IMR-90 (cell line): ENCODE data around the gene TRIO. TPM values are rescaled to one million over a fixed set of nuclear protein-coding genes. Genes with fewer than 3 reads are reported as not detected.

Source experiments
- ATAC-seq: fragments of 200-7000 bp; cut with Tn5 transposase; 2 replicates; pipeline ENCODE4 v1.9.1; 2020; ENCODE audit warnings: low read depth, mild to moderate bottlenecking, moderate library complexity
- BruUV-seq: library from RNA; stranded (reverse); fragments of 400-500 nt; replicated peaks from 2 replicates; lab custom pipeline; 2021; lab: Mats Ljungman, UMichigan
- CTCF ChIA-PET: fragments of 300-600 bp; formaldehyde crosslinking; extraction: SDS; loops from one replicate; lab custom pipeline; 2021; ENCODE audit warnings: antibody characterized with exemption; lab: Yijun Ruan, JAX
- POLR2A ChIA-PET: fragments of 300-600 bp; sonication (Branson Sonifier 250); formaldehyde crosslinking; loops from one replicate; lab custom pipeline; 2022; ENCODE audit warnings: antibody characterized with exemption; ENCODE audit not compliant: unreplicated experiment; lab: Charles Lee
- DNase-seq: peaks from one replicate; pipeline ENCODE4 v3.0.0; 2013
- H2AFZ ChIP-seq: replicated peaks from 2 replicates; pipeline ENCODE3; 2013; ENCODE audit warnings: low read length, mild to moderate bottlenecking; ENCODE audit not compliant: poor library complexity
- H2AK5ac ChIP-seq: 2 replicates; pipeline ENCODE4 v1.6.1; 2013; ENCODE audit warnings: low read depth, low read length, inconsistent platforms
- H2AK9ac ChIP-seq: replicated peaks from 2 replicates; pipeline ENCODE3; 2013; ENCODE audit warnings: mild to moderate bottlenecking, low read depth, low read length, moderate library complexity; ENCODE audit not compliant: poor library complexity
- H2BK120ac ChIP-seq: 2 replicates; pipeline ENCODE4 v1.6.1; 2013; ENCODE audit warnings: low read depth, low read length, inconsistent platforms
- H2BK15ac ChIP-seq: 3 replicates; pipeline ENCODE4 v1.6.1; 2013; ENCODE audit warnings: low read depth, low read length, inconsistent platforms
- H2BK20ac ChIP-seq: 2 replicates; pipeline ENCODE4 v1.6.1; 2013; ENCODE audit warnings: low read depth, mild to moderate bottlenecking, inconsistent platforms, low read length, moderate library complexity
- H2BK5ac ChIP-seq: 2 replicates; pipeline ENCODE4 v1.6.1; 2013; ENCODE audit warnings: mild to moderate bottlenecking, low read depth, low read length, inconsistent platforms; ENCODE audit not compliant: poor library complexity, severe bottlenecking
- H3K14ac ChIP-seq: replicated peaks from 2 replicates; pipeline ENCODE4 v1.6.1; 2013; ENCODE audit warnings: low read depth, low read length, inconsistent platforms
- H3K18ac ChIP-seq: 2 replicates; pipeline ENCODE4 v1.6.1; 2013; ENCODE audit warnings: low read depth, low read length, control low read depth
- H3K23ac ChIP-seq: 2 replicates; pipeline ENCODE4 v1.6.1; 2013; ENCODE audit warnings: low read depth, low read length, inconsistent platforms
- H3K27ac ChIP-seq: 2 replicates; pipeline ENCODE4 v1.5.1; 2013; ENCODE audit warnings: mild to moderate bottlenecking, control low read depth, low read length; ENCODE audit not compliant: insufficient read depth
- H3K27me3 ChIP-seq: 2 replicates; pipeline ENCODE4 v1.6.1; 2013; ENCODE audit warnings: low read length; ENCODE audit not compliant: control insufficient read depth, insufficient read depth
- H3K36me3 ChIP-seq: 2 replicates; pipeline ENCODE4 v1.6.1; 2013; ENCODE audit warnings: low read length, mixed read lengths; ENCODE audit not compliant: control insufficient read depth, insufficient read depth
- H3K4ac ChIP-seq: 2 replicates; pipeline ENCODE4 v1.6.1; 2013; ENCODE audit warnings: low read depth, low read length, inconsistent platforms
- H3K4me1 ChIP-seq: 2 replicates; pipeline ENCODE4 v1.6.1; 2013; ENCODE audit warnings: low read length, mixed read lengths; ENCODE audit not compliant: control insufficient read depth, insufficient read depth
- H3K4me2 ChIP-seq: 2 replicates; pipeline ENCODE4 v1.6.1; 2013; ENCODE audit warnings: low read depth, mild to moderate bottlenecking, control low read depth, low read length, moderate library complexity
- H3K4me3 ChIP-seq: 2 replicates; pipeline ENCODE4 v1.5.1; 2013; ENCODE audit warnings: low read depth, mild to moderate bottlenecking, control low read depth, low read length, moderate library complexity; ENCODE audit not compliant: insufficient read depth
- H3K56ac ChIP-seq: 2 replicates; pipeline ENCODE4 v1.6.1; 2013; ENCODE audit warnings: low read length, inconsistent platforms; ENCODE audit not compliant: insufficient read depth; ENCODE audit errors: extremely low read depth
- H3K79me1 ChIP-seq, 2 experiments: 2 replicates each; pipeline ENCODE4 v1.6.1; 2013; ENCODE audit warnings: low read length in 2 of 2, inconsistent platforms in 1 of 2, low read depth in 1 of 2
- H3K9ac ChIP-seq: 2 replicates; pipeline ENCODE4 v1.6.1; 2013; ENCODE audit warnings: low read depth, low read length, control low read depth
- H3K9me1 ChIP-seq: 2 replicates; pipeline ENCODE4 v1.6.1; 2013; ENCODE audit warnings: low read length, inconsistent platforms; ENCODE audit not compliant: insufficient read depth
- H3K9me3 ChIP-seq: 2 replicates; pipeline ENCODE4 v1.6.1; 2013; ENCODE audit warnings: low read length; ENCODE audit not compliant: control insufficient read depth, insufficient read depth
- H4K20me1 ChIP-seq: 2 replicates; pipeline ENCODE4 v1.6.1; 2013; ENCODE audit warnings: low read length, inconsistent platforms; ENCODE audit not compliant: insufficient read depth
- H4K5ac ChIP-seq: 2 replicates; pipeline ENCODE4 v1.6.1; 2013; ENCODE audit warnings: mild to moderate bottlenecking, low read depth, low read length, control low read depth
- H4K8ac ChIP-seq, 2 experiments: 2 replicates each; pipeline ENCODE4 v1.6.1; 2013; ENCODE audit warnings: low read depth in 2 of 2, low read length in 2 of 2, control low read depth in 1 of 2, inconsistent platforms in 1 of 2
- H4K91ac ChIP-seq: 2 replicates; pipeline ENCODE4 v1.6.1; 2013; ENCODE audit warnings: low read depth, low read length, inconsistent platforms; ENCODE audit not compliant: insufficient read depth
- CEBPB ChIP-seq: IDR thresholded peaks from 2 replicates; pipeline ENCODE4 v1.6.1; 2012; ENCODE audit warnings: low read depth, low read length, improper control_type of control experiment
- CHD1 ChIP-seq: IDR thresholded peaks from 2 replicates; pipeline ENCODE4 v1.6.1; 2012; ENCODE audit warnings: low read depth, low read length, improper control_type of control experiment
- FOS ChIP-seq: fragments of 150-350 bp; IDR thresholded peaks from 2 replicates; pipeline ENCODE4 v1.6.1; 2016; ENCODE audit warnings: low read depth, low read length
- MAFK ChIP-seq: IDR thresholded peaks from 2 replicates; pipeline ENCODE4 v1.6.1; 2012; ENCODE audit warnings: low read depth, low read length, improper control_type of control experiment
- MAZ ChIP-seq: IDR thresholded peaks from 2 replicates; pipeline ENCODE4 v1.6.1; 2012; ENCODE audit warnings: low read depth, mild to moderate bottlenecking, low read length, improper control_type of control experiment, moderate library complexity, borderline replicate concordance
- MXI1 ChIP-seq: IDR thresholded peaks from 2 replicates; pipeline ENCODE4 v1.6.1; 2012; ENCODE audit warnings: low read depth, mild to moderate bottlenecking, low read length, moderate library complexity, borderline replicate concordance
- NFE2L2 ChIP-seq: fragments of 150-350 bp; IDR thresholded peaks from 2 replicates; pipeline ENCODE4 v1.6.1; 2016; ENCODE audit warnings: low read depth, mild to moderate bottlenecking, low read length
- POLR2A ChIP-seq: IDR thresholded peaks from 2 replicates; pipeline ENCODE4 v1.6.1; 2012; ENCODE audit warnings: mild to moderate bottlenecking, low read depth, low read length
- RCOR1 ChIP-seq: IDR thresholded peaks from 2 replicates; pipeline ENCODE4 v1.6.1; 2012; ENCODE audit warnings: mild to moderate bottlenecking, low read length, improper control_type of control experiment; ENCODE audit not compliant: insufficient replicate concordance
- RFX5 ChIP-seq: IDR thresholded peaks from 2 replicates; pipeline ENCODE4 v1.8.0; 2012; ENCODE audit warnings: low read depth, mild to moderate bottlenecking, low read length, moderate library complexity
- SMC3 ChIP-seq: fragments of 150-350 bp; IDR thresholded peaks from 2 replicates; pipeline ENCODE4 v1.6.1; 2016; ENCODE audit warnings: low read depth, mild to moderate bottlenecking, antibody characterized with exemption, low read length, moderate library complexity
- WGBS, 2 experiments: methylation state at CpG; one replicate each; pipeline versions ENCODE4 v1.1.5 to v1.1.7; 2013; ENCODE audit warnings: missing lambda C conversion rate in 2 of 2; ENCODE audit not compliant: insufficient read length in 1 of 2; ENCODE audit errors: extremely low coverage in 2 of 2; 5-methylcytosine and 5-hydroxymethylcytosine counted together
- dilution Hi-C: fragments of 300-500 bp; cut with HindIII; formaldehyde crosslinking; loops from one replicate; pipeline ENCODE4 v1.14.3; 2018; ENCODE audit warnings: low sequenced_read_pairs; ENCODE audit not compliant: unreplicated experiment
- in situ Hi-C: fragments of 300-500 bp; cut with MboI; formaldehyde crosslinking; loops from 3 replicates; pipeline ENCODE4 v1.14.3; 2019; ENCODE audit warnings: low sequenced_read_pairs, inconsistent platforms, mixed read lengths
- intact Hi-C: fragments of 100-400 bp; cut with micrococcal nuclease; formaldehyde crosslinking; loops from 2 replicates; pipeline ENCODE4 v1.10.0; 2022
- polyA plus RNA-seq, 3 experiments: library from polyadenylated mRNA; depleted of rRNA; stranded (reverse); fragments of >200 nt; gene quantifications; 2 replicates each; pipeline ENCODE4 v1.2.3, GENCODE V29; 2012; ENCODE audit warnings: low replicate concordance in 1 of 3
- total RNA-seq: library from RNA; depleted of rRNA; stranded (reverse); fragments of >200 nt; gene quantifications from 2 replicates; pipeline ENCODE4 v1.2.3, GENCODE V29; 2012
- TF ChIP-seq, protein P1 (sequence below): conservative IDR thresholded peaks from 2 replicates; pipeline ENCODE4 v1.5.1; 2012; ENCODE audit warnings: mild to moderate bottlenecking, low read depth, low read length, improper control_type of control experiment
- TF ChIP-seq, protein P2 (sequence below): fragments of 150-350 bp; IDR thresholded peaks from 2 replicates; pipeline ENCODE4 v1.6.1; 2017; ENCODE audit warnings: mild to moderate bottlenecking, antibody characterized with exemption, low read length, low read depth
- TF ChIP-seq, protein P3 (sequence below): fragments of 150-350 bp; IDR thresholded peaks from 2 replicates; pipeline ENCODE4 v1.6.1; 2016; ENCODE audit warnings: low read depth, mild to moderate bottlenecking, low read length, moderate library complexity, borderline replicate concordance

The TRIO gene
- total and polyA plus RNA-seq, 2 of the 4 experiments (the other 2 are of a cell fraction): 206 to 522 TPM

DNA sequence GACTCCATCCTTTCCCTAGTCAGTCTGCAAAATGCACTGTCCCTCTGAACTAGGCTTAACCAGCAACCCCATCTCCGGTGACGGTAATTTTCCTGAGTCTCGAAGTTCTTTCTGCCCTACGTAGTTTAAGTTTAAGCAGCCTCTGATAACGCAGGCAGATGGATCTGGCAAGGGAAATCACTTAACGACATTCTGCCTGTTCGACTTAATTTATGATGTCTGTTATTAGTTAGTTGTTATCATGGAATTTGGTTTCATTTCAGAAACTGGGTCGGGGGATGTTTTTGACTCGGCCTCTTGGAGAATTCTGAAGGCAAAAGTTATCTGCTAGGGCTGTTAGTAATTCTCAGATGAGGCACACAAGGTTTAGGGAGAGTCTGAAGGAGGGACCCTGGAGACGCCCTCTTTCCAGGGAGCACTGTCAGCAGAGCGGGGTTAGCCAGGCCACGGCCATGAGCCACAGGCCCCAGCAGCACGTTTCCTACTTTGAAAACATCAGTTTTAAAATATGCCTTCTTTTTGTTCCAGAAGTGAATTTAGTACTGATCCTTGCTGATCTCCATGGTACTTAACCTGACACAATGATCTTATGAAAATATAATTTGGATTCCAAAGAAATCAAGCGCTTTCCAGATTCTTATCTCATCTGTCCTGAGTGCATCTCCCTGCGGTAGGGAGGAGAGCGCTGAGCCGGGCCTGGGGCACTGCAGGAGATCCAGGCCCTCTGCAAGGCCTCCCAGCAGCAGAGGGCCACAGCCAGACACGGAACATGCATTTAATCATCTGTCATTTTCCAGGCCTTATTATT is 267.5 kb downstream of the TRIO start:
- no peak overlapping the region; the same call in 1 of the 2 replicates for H3K27ac ChIP-seq
- H3K56ac ChIP-seq: no peak overlapping the region
- peak overlapping the region; percentile 50 for H2BK5ac ChIP-seq
- intact Hi-C loops: no loop called here
- H3K9me3 ChIP-seq: no peaks in the 10 kb centered on the region
- H3K23ac ChIP-seq: 0 out of 2 replicates have a peak overlapping the region, but pooled peaks have one; percentile 19
- in situ Hi-C loops: loop anchor here (25.0 kb wide), 1 partner anchor 602 kb away; no protein-coding TSS in a partner anchor
- peaks cover 80% of the 10 kb centered on the region for H4K20me1 ChIP-seq
- BruUV-seq: no TSS peak
- no peak overlapping the region for H2BK120ac ChIP-seq
- H2AFZ ChIP-seq: no peak overlapping the region
- no peak overlapping the region for H2BK20ac ChIP-seq
- CTCF ChIA-PET: no interaction called here
- 64% methylated on average over 7 of the region's 18 CpGs; no CpG with 5 or more reads in 1 of the 2 experiments for WGBS, 2 experiments
- H3K36me3 ChIP-seq: peaks cover 80% of the 10 kb centered on the region
- no peaks in the 10 kb centered on the region for H3K27me3 ChIP-seq
- ATAC-seq: no peak
- H3K4me3 ChIP-seq: no peak overlapping the region
- POLR2A ChIA-PET: no interaction called here
- H4K5ac ChIP-seq: no peak overlapping the region
- no peak overlapping the region for H2AK5ac ChIP-seq
- dilution Hi-C loops: no loop called here
- H3K18ac ChIP-seq: no peak overlapping the region
- peak overlapping the region; percentile 13 to 31; a peak in 3 of 4 replicates for H4K8ac ChIP-seq
- H3K9me1 ChIP-seq: peaks cover 38% of the 10 kb centered on the region
- H2AK9ac ChIP-seq: no peak overlapping the region
- no peak overlapping the region for H3K9ac ChIP-seq
- no peak overlapping the region for H3K4ac ChIP-seq
- 0 out of 2 replicates have a peak overlapping the region, but pooled peaks have one; percentile 7 for H3K14ac ChIP-seq
- peaks cover 24% of the 10 kb centered on the region for H3K4me1 ChIP-seq
- H3K4me2 ChIP-seq: no peak overlapping the region
- no peak overlapping the region for H2BK15ac ChIP-seq
- H4K91ac ChIP-seq: no peak overlapping the region
- no peak for DNase-seq
- H3K79me1 ChIP-seq: peaks cover 53 to 92% of the 10 kb centered on the region in 2 experiments
- TF ChIP-seq FOS (no peak), SMC3 (no peak), MAZ (no peak), MAFK (no peak), MXI1 (no peak), CHD1 (no peak), RCOR1 (no peak), POLR2A (no peak), CEBPB (no peak), NFE2L2 (no peak), RFX5 (no peak)
- TF ChIP-seq, protein P1, sequence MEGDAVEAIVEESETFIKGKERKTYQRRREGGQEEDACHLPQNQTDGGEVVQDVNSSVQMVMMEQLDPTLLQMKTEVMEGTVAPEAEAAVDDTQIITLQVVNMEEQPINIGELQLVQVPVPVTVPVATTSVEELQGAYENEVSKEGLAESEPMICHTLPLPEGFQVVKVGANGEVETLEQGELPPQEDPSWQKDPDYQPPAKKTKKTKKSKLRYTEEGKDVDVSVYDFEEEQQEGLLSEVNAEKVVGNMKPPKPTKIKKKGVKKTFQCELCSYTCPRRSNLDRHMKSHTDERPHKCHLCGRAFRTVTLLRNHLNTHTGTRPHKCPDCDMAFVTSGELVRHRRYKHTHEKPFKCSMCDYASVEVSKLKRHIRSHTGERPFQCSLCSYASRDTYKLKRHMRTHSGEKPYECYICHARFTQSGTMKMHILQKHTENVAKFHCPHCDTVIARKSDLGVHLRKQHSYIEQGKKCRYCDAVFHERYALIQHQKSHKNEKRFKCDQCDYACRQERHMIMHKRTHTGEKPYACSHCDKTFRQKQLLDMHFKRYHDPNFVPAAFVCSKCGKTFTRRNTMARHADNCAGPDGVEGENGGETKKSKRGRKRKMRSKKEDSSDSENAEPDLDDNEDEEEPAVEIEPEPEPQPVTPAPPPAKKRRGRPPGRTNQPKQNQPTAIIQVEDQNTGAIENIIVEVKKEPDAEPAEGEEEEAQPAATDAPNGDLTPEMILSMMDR: no peak
- TF ChIP-seq, protein P2, sequence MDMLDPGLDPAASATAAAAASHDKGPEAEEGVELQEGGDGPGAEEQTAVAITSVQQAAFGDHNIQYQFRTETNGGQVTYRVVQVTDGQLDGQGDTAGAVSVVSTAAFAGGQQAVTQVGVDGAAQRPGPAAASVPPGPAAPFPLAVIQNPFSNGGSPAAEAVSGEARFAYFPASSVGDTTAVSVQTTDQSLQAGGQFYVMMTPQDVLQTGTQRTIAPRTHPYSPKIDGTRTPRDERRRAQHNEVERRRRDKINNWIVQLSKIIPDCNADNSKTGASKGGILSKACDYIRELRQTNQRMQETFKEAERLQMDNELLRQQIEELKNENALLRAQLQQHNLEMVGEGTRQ: no peak
- TF ChIP-seq, protein P3, sequence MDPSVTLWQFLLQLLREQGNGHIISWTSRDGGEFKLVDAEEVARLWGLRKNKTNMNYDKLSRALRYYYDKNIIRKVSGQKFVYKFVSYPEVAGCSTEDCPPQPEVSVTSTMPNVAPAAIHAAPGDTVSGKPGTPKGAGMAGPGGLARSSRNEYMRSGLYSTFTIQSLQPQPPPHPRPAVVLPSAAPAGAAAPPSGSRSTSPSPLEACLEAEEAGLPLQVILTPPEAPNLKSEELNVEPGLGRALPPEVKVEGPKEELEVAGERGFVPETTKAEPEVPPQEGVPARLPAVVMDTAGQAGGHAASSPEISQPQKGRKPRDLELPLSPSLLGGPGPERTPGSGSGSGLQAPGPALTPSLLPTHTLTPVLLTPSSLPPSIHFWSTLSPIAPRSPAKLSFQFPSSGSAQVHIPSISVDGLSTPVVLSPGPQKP: no peak
